ENCODE measurements around the gene PSMB3. TPM values are rescaled to one million over a fixed set of nuclear protein-coding genes. Genes with fewer than 3 reads are reported as not detected.

Gene PSMB3
- total RNA-seq, 1 experiment from 2014 or later, result 273 TPM

Small RNAs within 50 kb of the gene (microRNA-seq; reads per million reads assigned to microRNA genes)
- not detected for gene MIR4726 (ENCODE audit: borderline number of aligned reads)

Other genes starting within 250 kb of the PSMB3 start
- gene SRCIN1, start 146.8 kb upstream of the PSMB3 start, total RNA-seq (2021), result 10.7 to 17.3 TPM (median 11.1 TPM) in 3 replicates
- 8.7 to 12.3 TPM (median 9.0 TPM) in 3 replicates for gene EPOP, start 77.8 kb upstream of the PSMB3 start, total RNA-seq (2021)
- gene MLLT6, start 47.5 kb upstream of the PSMB3 start, total RNA-seq (2021), result 34.4 to 48.0 TPM (median 36.6 TPM) in 3 replicates
- gene CISD3, start 22.4 kb upstream of the PSMB3 start, total RNA-seq (2021), result 12.1 to 15.7 TPM (median 15.6 TPM) in 3 replicates
- gene PCGF2, start 4.4 kb upstream of the PSMB3 start, total RNA-seq (2021), result 102 to 111 TPM (median 104 TPM) in 3 replicates
- gene PIP4K2B, start 46.8 kb downstream of the PSMB3 start, total RNA-seq (2021), result 54.0 to 61.9 TPM (median 57.3 TPM) in 3 replicates
- 16.1 to 17.3 TPM (median 17.1 TPM) in 3 replicates for gene CWC25, start 72.6 kb downstream of the PSMB3 start, total RNA-seq (2021)
- 1,832 to 2,028 TPM (median 1,945 TPM) in 3 replicates for gene RPL23, start 101.0 kb downstream of the PSMB3 start, total RNA-seq (2021)
- gene LASP1, start 117.3 kb downstream of the PSMB3 start, total RNA-seq (2021), result 126 to 139 TPM (median 128 TPM) in 3 replicates
- not detected in 3 replicates for gene FBXO47, start 214.7 kb downstream of the PSMB3 start, total RNA-seq (2021)

Measured in WTC11 (cell line).